NCI-H2196 (cell line): ENCODE measurements around the gene TPRKB.
A peak's percentile ranks its signal among the peaks of the same experiment; 100 is the strongest.
"Not testable (repeated sequence)": the region's sequence is repeated elsewhere in the genome, so short reads cannot be mapped to it uniquely, and the experiment has no call there.

ENCODE experiments used
- DNase-seq: peaks from one replicate; lab custom pipeline; 2025; ENCODE audit not compliant: unreplicated experiment; lab: John Stamatoyannopoulos, UW

TPRKB gene

GRCh38 chr2:73736855-73737779 lies at the start of gene TPRKB:
Gene TPRKB (minus strand): TSS chr2:73737345. CDS start chr2:73734569, 2,776 bp downstream.
- peak; percentile 73 for DNase-seq

- not testable (repeated sequence) for DNase-seq
Observed at GRCh38 chr2:73783883-73784282, 46.7 kb upstream of the TPRKB start, which contains the start of gene C2orf78. Gene C2orf78 (plus strand): TSS chr2:73784183. CDS start chr2:73784310, 127 bp downstream.

- not testable (repeated sequence) for DNase-seq
Observed at GRCh38 chr2:73783402-73783801, 46.3 kb upstream of the TPRKB start.

- DNase-seq, result no peak
Observed at GRCh38 chr2:73780237-73780582, 43.1 kb upstream of the TPRKB start.

- peak; percentile 85 for DNase-seq
Observed at GRCh38 chr2:73779467-73780236, 42.5 kb upstream of the TPRKB start, which contains the start of gene DUSP11. Gene DUSP11 (minus strand): TSS chr2:73780103. CDS start chr2:73779974, 129 bp downstream.

GRCh38 chr2:73778867-73779466 lies 41.8 kb upstream of the TPRKB start:
- DNase-seq, result not testable (repeated sequence)

- peak; percentile 4 for DNase-seq
Observed at GRCh38 chr2:73776869-73777519, 39.8 kb upstream of the TPRKB start.

GRCh38 chr2:73776381-73776780 lies 39.2 kb upstream of the TPRKB start:
- no peak for DNase-seq

GRCh38 chr2:73772819-73773218 lies 35.7 kb upstream of the TPRKB start:
- no peak for DNase-seq

- DNase-seq, result no peak
Observed at GRCh38 chr2:73770725-73771124, 33.6 kb upstream of the TPRKB start.

- no peak for DNase-seq
Observed at GRCh38 chr2:73766994-73767393, 29.8 kb upstream of the TPRKB start.

GRCh38 chr2:73766349-73766748 lies 29.2 kb upstream of the TPRKB start:
- DNase-seq, result no peak

GRCh38 chr2:73764945-73765344 lies 27.8 kb upstream of the TPRKB start:
- DNase-seq, result no peak

GRCh38 chr2:73762571-73762970 lies 25.4 kb upstream of the TPRKB start:
- DNase-seq, result no peak

GRCh38 chr2:73759904-73760303 lies 22.8 kb upstream of the TPRKB start:
- no peak for DNase-seq

- no peak for DNase-seq
Observed at GRCh38 chr2:73759285-73759764, 22.2 kb upstream of the TPRKB start.

GRCh38 chr2:73754332-73754731 lies 17.2 kb upstream of the TPRKB start:
- DNase-seq, result not testable (repeated sequence)

GRCh38 chr2:73749314-73749713 lies 12.2 kb upstream of the TPRKB start:
- DNase-seq, result no peak

GRCh38 chr2:73746877-73747208 lies 9.7 kb upstream of the TPRKB start:
- no peak for DNase-seq

- DNase-seq, result no peak
Observed at GRCh38 chr2:73746015-73746876, 9.1 kb upstream of the TPRKB start.
